Endothelial cell of umbilical vein (primary cell): ENCODE data around the gene FAM114A2. TPM values are rescaled to one million over a fixed set of nuclear protein-coding genes. Genes with fewer than 3 reads are reported as not detected.

Experiments used
- BruUV-seq: library from RNA; stranded (reverse); fragments of 400-500 nt; replicated peaks from 2 replicates; lab custom pipeline; 2021; lab: Mats Ljungman, UMichigan
- CTCF ChIA-PET: fragments of 300-600, 350-600 bp; sonication (Branson Sonifier 250); formaldehyde crosslinking; loops from one replicate; lab custom pipeline; 2021; ENCODE audit warnings: antibody characterized with exemption, inconsistent platforms; lab: Charles Lee
- POLR2A ChIA-PET: fragments of 300-600, 350-600 bp; sonication (Branson Sonifier 250); formaldehyde crosslinking; loops from one replicate; lab custom pipeline; 2021; ENCODE audit warnings: antibody characterized with exemption, inconsistent platforms; lab: Charles Lee
- DNase-seq: peaks from one replicate; pipeline ENCODE4 v3.0.0-alpha.2; 2011; ENCODE audit warnings: low read depth, low spot score
- FAIRE-seq: peaks from 2 replicates; lab custom pipeline; 2011; peaks lifted over from hg19 to GRCh38; lab: Jason Lieb, UNC
- H2AFZ ChIP-seq: 2 replicates; pipeline ENCODE4 v1.6.0; 2012; ENCODE audit warnings: low read depth, low read length, control low read depth, inconsistent platforms
- H3K27ac ChIP-seq: 2 replicates; pipeline ENCODE4 v1.5.1; 2011; ENCODE audit warnings: low read depth, mild to moderate bottlenecking, control low read depth, low read length, moderate library complexity; ENCODE audit not compliant: insufficient read depth
- H3K27me3 ChIP-seq, 2 experiments: 2 replicates each; pipeline versions ENCODE4 v1.6.0 to v1.6.1; 2011; ENCODE audit warnings: low read length in 2 of 2, mixed read lengths in 1 of 2; ENCODE audit not compliant: control insufficient read depth in 2 of 2, insufficient read depth in 2 of 2
- H3K36me3 ChIP-seq, 2 experiments: 2 replicates in 1 of 2; 3 replicates in 1 of 2; pipeline ENCODE4 v1.5.1; 2011; ENCODE audit warnings: low read length in 2 of 2, mild to moderate bottlenecking in 1 of 2, moderate library complexity in 1 of 2; ENCODE audit not compliant: control insufficient read depth in 2 of 2, insufficient read depth in 2 of 2; ENCODE audit errors: extremely low read depth in 1 of 2
- H3K4me1 ChIP-seq: 3 replicates; pipeline ENCODE4 v1.5.1; 2011; ENCODE audit warnings: mild to moderate bottlenecking, low read length; ENCODE audit not compliant: control insufficient read depth, insufficient read depth; ENCODE audit errors: extremely low read depth
- H3K4me2 ChIP-seq: 2 replicates; pipeline ENCODE4 v1.6.1; 2011; ENCODE audit warnings: low read length, control low read depth, mixed read lengths; ENCODE audit not compliant: insufficient read depth
- H3K4me3 ChIP-seq, 3 experiments: fragments of 200-600 bp in 1 of 3; sonication (generic), shearing (Covaris generic) in 1 of 3; replicated peaks in 1 of 3; 2 replicates each; pipeline ENCODE4 v1.5.1; 2011 to 2016; ENCODE audit warnings: control low read depth in 3 of 3, low read length in 3 of 3, mild to moderate bottlenecking in 2 of 3, inconsistent platforms in 1 of 3, low read depth in 1 of 3, moderate library complexity in 1 of 3; ENCODE audit not compliant: insufficient read depth in 1 of 3
- H3K79me2 ChIP-seq: 2 replicates; pipeline ENCODE4 v1.6.0; 2012; ENCODE audit warnings: low read length, inconsistent platforms; ENCODE audit not compliant: control insufficient read depth, insufficient read depth
- H3K9ac ChIP-seq: replicated peaks from 2 replicates; pipeline ENCODE3; 2011; ENCODE audit warnings: low read length, control low read depth; ENCODE audit not compliant: insufficient read depth; ENCODE audit errors: extremely low read depth
- H3K9me1 ChIP-seq: replicated peaks from 3 replicates; pipeline ENCODE4 v1.6.0; 2011; ENCODE audit warnings: mild to moderate bottlenecking, low read length; ENCODE audit not compliant: control insufficient read depth, insufficient read depth; ENCODE audit errors: extremely low read depth
- H3K9me3 ChIP-seq: replicated peaks from 2 replicates; pipeline ENCODE4 v1.5.1; 2012; ENCODE audit warnings: low read length, inconsistent platforms; ENCODE audit not compliant: control insufficient read depth, insufficient read depth
- H4K20me1 ChIP-seq: replicated peaks from 2 replicates; pipeline ENCODE3; 2011; ENCODE audit warnings: mild to moderate bottlenecking, low read length; ENCODE audit not compliant: control insufficient read depth, insufficient read depth; ENCODE audit errors: extremely low read depth
- CTCF ChIP-seq, 2 donors: IDR thresholded peaks; 1 replicate in 1 of 2; 2 replicates in 1 of 2; pipeline ENCODE4 v1.5.1; 2011; ENCODE audit warnings: low read length in 2 of 2, mild to moderate bottlenecking in 2 of 2, moderate library complexity in 2 of 2, control low read depth in 1 of 2, inconsistent platforms in 1 of 2, low read depth in 1 of 2; ENCODE audit not compliant: insufficient read depth in 1 of 2; ENCODE audit errors: extremely low read depth in 1 of 2
- EZH2 ChIP-seq: IDR thresholded peaks from 2 replicates; pipeline ENCODE4 v1.6.1; 2012; ENCODE audit warnings: borderline replicate concordance, low read depth, mild to moderate bottlenecking, moderate library complexity, low read length, inconsistent platforms; ENCODE audit not compliant: severe bottlenecking
- FOS ChIP-seq: IDR thresholded peaks from 2 replicates; pipeline ENCODE4 v1.6.1; 2011; ENCODE audit warnings: mild to moderate bottlenecking, low read length, moderate library complexity, borderline replicate concordance; ENCODE audit not compliant: insufficient read depth
- GATA2 ChIP-seq: IDR thresholded peaks from 2 replicates; pipeline ENCODE4 v1.7.0; 2011; ENCODE audit warnings: low read depth, mild to moderate bottlenecking, moderate library complexity, mixed read lengths, low read length; ENCODE audit not compliant: insufficient read length, insufficient read depth
- JUN ChIP-seq: IDR thresholded peaks from 2 replicates; pipeline ENCODE4 v1.6.1; 2011; ENCODE audit warnings: borderline replicate concordance, low read depth; ENCODE audit not compliant: insufficient read length, insufficient read depth
- MYC ChIP-seq: IDR thresholded peaks from one replicate; pipeline ENCODE4 v1.6.1; 2011; ENCODE audit warnings: mild to moderate bottlenecking, low read depth, low read length
- POLR2A ChIP-seq: IDR thresholded peaks from 2 replicates; pipeline ENCODE4 v1.6.1; 2012; ENCODE audit warnings: low read depth, mild to moderate bottlenecking, control low read depth, low read length
- POLR2AphosphoS5 ChIP-seq: IDR thresholded peaks from 2 replicates; pipeline ENCODE4 v1.6.1; 2012; ENCODE audit warnings: low read depth, mild to moderate bottlenecking, control low read depth, low read length, moderate library complexity; ENCODE audit not compliant: insufficient read depth
- dilution Hi-C: fragments of 300-500 bp; cut with MboI; formaldehyde crosslinking; loops from one replicate; pipeline ENCODE4 v1.15.0; 2019; ENCODE audit warnings: low sequenced_read_pairs; ENCODE audit not compliant: extremely low pct_ligation_motif_present
- intact Hi-C: fragments of 100-400 bp; cut with micrococcal nuclease; formaldehyde crosslinking; loops from one replicate; pipeline ENCODE4 v1.10.0; 2022
- polyA plus RNA-seq, 4 experiments: library from polyadenylated mRNA; depleted of rRNA in 3 of 4; stranded (reverse) in 3 of 4; unstranded in 1 of 4; fragments of >200 nt; gene quantifications; 2 replicates each; pipeline versions ENCODE4 v1.2.1 to v1.2.3, GENCODE V29; 2011 to 2012; ENCODE audit warnings: missing spikeins in 1 of 4
- total RNA-seq: library from RNA; stranded (reverse); gene quantifications from 2 replicates; pipeline ENCODE4 v1.2.3, GENCODE V29; 2021
- TF ChIP-seq, protein P1 (sequence below): IDR thresholded peaks from 2 replicates; pipeline ENCODE4 v1.6.1; 2011; ENCODE audit not compliant: insufficient read depth, insufficient read length

The FAM114A2 gene
- total and polyA plus RNA-seq, 2 donors (not counting 3 experiments of a cell fraction or from before 2014, with no cell fraction given) = 9.6 to 31.3 TPM

DNA sequence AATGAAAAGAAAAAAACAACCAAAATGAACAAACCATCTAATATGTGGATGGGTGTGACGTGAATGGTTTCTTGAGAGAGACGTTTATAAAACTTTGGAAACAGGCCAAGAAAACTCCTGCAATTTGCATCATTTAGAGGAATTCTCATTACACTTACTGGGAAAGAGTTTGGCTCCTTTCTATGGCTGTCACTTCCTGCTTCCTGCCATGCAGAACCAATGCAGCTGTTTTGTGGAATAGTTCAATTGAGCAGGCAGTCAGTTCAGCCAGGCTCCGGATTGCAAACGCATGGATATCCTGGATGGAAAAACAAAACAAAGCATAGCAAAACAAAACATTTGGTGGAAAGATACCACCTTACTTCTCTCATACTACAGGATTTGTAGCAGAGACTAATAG, 36.6 kb downstream of the FAM114A2 start:
- Histone ChIP-seq H3K9ac (peak overlapping the region; percentile 60), H3K27ac (peak overlapping the region; percentile 86), H3K79me2 (no peaks in the 10 kb centered on the region), H3K27me3 (no peaks in the 10 kb centered on the region), H3K4me3 (no peak overlapping the region), H2AFZ (peak overlapping the region; percentile 38), H3K4me2 (peak overlapping the region; percentile 57), H3K9me1 (no peaks in the 10 kb centered on the region), H4K20me1 (no peaks in the 10 kb centered on the region), H3K36me3 (peaks cover 0 to 5% of the 10 kb centered on the region in 2 experiments), H3K4me1 (peaks cover 17% of the 10 kb centered on the region), H3K9me3 (no peaks in the 10 kb centered on the region)
- dilution Hi-C loops = no loop called here
- ChIA-PET CTCF (interaction anchor here (1.0 to 1.3 kb wide), 2 partner anchors 27 to 36 kb away, joined by 3 to 6 read pairs; partner anchors contain the start of genes FAM114A2 and MFAP3), POLR2A (interaction anchor here (1.8 kb wide), 1 partner anchor 37 kb away, joined by 5 read pairs; the partner anchor contains the start of genes FAM114A2 and MFAP3)
- TF ChIP-seq GATA2 = no peak
- peak; percentile 8 for TF ChIP-seq FOS
- DNase-seq = peak; percentile 87
- intact Hi-C loops = loop anchor here (1.0 kb wide), 2 partner anchors 36 to 366 kb away; partner anchors contain the start of genes FAM114A2 and MFAP3
- BruUV-seq = no TSS peak
- peak; percentile 88 for FAIRE-seq

DNA sequence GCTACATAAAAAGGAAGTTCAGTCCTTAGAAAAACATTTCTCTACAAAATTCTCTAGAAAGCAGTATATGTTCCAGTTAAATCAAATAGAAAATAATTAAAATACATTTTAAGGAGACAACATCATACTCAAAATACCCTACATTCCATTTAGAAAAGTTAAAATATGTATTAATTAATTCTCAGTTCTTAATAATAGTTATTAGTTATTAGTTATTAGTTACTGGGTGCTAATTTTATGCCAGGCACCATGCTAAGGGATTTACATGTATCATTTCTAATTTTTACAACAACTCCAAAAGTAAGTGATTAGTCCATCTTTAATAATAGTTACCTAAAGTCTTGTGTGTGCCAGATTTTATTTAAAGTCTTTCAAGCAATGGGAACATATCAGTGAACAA, 38.0 kb downstream of the FAM114A2 start:
- Histone ChIP-seq H2AFZ (no peak overlapping the region), H3K9ac (no peak overlapping the region), H4K20me1 (no peaks in the 10 kb centered on the region), H3K36me3 (peaks cover 0 to 5% of the 10 kb centered on the region in 2 experiments), H3K9me1 (no peaks in the 10 kb centered on the region), H3K27ac (no peak overlapping the region), H3K4me3 (no peak overlapping the region), H3K4me2 (no peak overlapping the region), H3K79me2 (no peaks in the 10 kb centered on the region), H3K27me3 (no peaks in the 10 kb centered on the region), H3K4me1 (peaks cover 17% of the 10 kb centered on the region), H3K9me3 (no peaks in the 10 kb centered on the region)
- POLR2A ChIA-PET = no interaction called here
- DNase-seq = no peak
- CTCF ChIA-PET = no interaction called here
- intact Hi-C loops (no loop called here), dilution Hi-C loops (no loop called here)
- TF ChIP-seq POLR2A (no peak), POLR2AphosphoS5 (no peak), MYC (no peak), JUN (no peak), CTCF (IDR thresholded peaks at IDR 0.05; ENCODE audit: extremely low read depth in 1 of 2, insufficient read depth in 1 of 2, low read depth in 1 of 2, low read length in 2 of 2) (no peak), FOS (no peak), EZH2 (no peak), GATA2 (no peak)
- TF ChIP-seq, protein P1, sequence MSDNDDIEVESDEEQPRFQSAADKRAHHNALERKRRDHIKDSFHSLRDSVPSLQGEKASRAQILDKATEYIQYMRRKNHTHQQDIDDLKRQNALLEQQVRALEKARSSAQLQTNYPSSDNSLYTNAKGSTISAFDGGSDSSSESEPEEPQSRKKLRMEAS = no peak
- no peak for FAIRE-seq
- BruUV-seq = no TSS peak
